BE2C (cell line): ENCODE data around the gene ZNF711.
A peak's percentile ranks its signal among the peaks of the same experiment; 100 is the strongest.
"Not testable (repeated sequence)": the region's sequence is repeated elsewhere in the genome, so short reads cannot be mapped to it uniquely, and the experiment has no call there.

ENCODE experiments used
- DNase-seq: peaks from one replicate; pipeline ENCODE4 v3.0.0-alpha.2; 2020
- H3K27me3 ChIP-seq: fragments of 250-450 bp; sonication (Bioruptor Pico); 2 replicates; pipeline ENCODE4 v1.5.1; 2020; ENCODE audit warnings: mild to moderate bottlenecking
- H3K36me3 ChIP-seq: fragments of 250-450 bp; sonication (Bioruptor Pico); 2 replicates; pipeline ENCODE4 v1.5.1; 2020; ENCODE audit warnings: mild to moderate bottlenecking
- H3K4me1 ChIP-seq: fragments of 250-450 bp; sonication (Bioruptor Pico); 2 replicates; pipeline ENCODE4 v1.5.1; 2020
- H3K4me3 ChIP-seq: 2 replicates; pipeline ENCODE4 v1.5.1; 2011; ENCODE audit warnings: low read depth, low read length
- H3K9me3 ChIP-seq: fragments of 250-450 bp; sonication (Bioruptor Pico); 2 replicates; pipeline ENCODE4 v1.5.1; 2020
- TF ChIP-seq, protein P1 (sequence below): IDR thresholded peaks from 2 replicates; pipeline ENCODE4 v1.5.1; 2012; ENCODE audit warnings: mild to moderate bottlenecking, low read depth, low read length

The ZNF711 gene

DNA sequence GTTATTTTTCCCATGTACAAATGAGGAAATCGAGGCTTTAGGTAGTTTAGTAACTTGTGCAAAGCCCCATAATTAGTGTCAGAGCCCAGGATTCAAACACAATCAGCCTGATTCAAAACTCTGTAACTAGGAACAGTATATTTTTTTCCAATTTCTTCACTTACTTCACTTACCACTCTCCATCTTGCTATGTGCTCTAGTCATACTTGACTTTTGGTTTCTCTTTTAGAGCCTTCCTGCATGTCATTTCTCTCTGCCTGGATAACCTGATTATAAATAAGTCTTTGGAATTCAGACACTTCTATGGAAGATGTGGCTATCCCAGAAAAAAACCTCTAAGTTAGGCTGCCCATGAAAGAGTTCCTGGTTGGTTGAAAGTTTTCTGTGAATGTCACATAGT is 22.4 kb upstream of the ZNF711 start:
- Histone ChIP-seq H3K9me3 (no peaks in the 10 kb centered on the region), H3K27me3 (no peaks in the 10 kb centered on the region), H3K36me3 (no peaks in the 10 kb centered on the region), H3K4me3 (no peak overlapping the region), H3K4me1 (no peaks in the 10 kb centered on the region)
- TF ChIP-seq, protein P1, sequence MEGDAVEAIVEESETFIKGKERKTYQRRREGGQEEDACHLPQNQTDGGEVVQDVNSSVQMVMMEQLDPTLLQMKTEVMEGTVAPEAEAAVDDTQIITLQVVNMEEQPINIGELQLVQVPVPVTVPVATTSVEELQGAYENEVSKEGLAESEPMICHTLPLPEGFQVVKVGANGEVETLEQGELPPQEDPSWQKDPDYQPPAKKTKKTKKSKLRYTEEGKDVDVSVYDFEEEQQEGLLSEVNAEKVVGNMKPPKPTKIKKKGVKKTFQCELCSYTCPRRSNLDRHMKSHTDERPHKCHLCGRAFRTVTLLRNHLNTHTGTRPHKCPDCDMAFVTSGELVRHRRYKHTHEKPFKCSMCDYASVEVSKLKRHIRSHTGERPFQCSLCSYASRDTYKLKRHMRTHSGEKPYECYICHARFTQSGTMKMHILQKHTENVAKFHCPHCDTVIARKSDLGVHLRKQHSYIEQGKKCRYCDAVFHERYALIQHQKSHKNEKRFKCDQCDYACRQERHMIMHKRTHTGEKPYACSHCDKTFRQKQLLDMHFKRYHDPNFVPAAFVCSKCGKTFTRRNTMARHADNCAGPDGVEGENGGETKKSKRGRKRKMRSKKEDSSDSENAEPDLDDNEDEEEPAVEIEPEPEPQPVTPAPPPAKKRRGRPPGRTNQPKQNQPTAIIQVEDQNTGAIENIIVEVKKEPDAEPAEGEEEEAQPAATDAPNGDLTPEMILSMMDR: no peak
- DNase-seq: no peak

DNA sequence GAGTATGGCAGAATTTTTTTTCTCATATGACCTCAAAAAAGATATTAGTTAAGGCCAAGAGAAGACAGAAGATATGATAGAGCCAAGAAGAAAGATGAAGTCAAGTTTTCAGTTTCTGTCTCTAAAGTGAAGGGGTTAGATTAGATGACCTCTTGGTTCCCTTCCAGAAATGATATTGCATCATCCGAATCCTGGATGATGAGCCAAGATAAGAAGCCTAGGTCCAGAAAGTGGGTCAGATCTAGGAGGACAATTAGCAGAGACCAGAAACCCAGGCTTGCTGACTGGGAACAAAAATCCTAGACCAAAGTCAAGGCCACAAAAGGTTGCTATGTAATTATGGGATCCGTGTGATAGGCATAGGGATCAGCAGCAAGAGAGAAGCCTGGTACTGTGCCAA is 20.4 kb upstream of the ZNF711 start:
- Histone ChIP-seq H3K9me3 (no peaks in the 10 kb centered on the region), H3K4me1 (no peaks in the 10 kb centered on the region), H3K27me3 (no peaks in the 10 kb centered on the region), H3K36me3 (no peaks in the 10 kb centered on the region), H3K4me3 (no peak overlapping the region)
- no peak for DNase-seq
- TF ChIP-seq, protein P1: no peak

DNA sequence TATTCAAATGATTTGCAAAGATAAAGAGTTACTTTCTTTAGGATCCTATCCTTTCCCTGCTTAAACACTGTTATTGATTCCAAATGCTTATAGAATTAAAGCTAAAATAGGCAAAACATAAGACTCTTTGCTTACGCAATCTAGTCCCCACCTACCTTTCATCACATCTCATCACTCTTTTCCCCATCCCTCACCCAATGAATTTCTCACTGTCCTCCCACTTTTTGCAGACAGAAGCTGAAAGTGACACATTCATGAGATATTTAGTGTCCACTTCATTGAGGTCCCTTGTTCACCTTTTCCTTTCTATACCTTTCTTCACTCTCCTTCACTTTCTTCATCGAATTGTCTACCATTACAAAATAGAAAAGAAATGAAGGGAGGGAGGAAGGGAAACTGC is 636 bp upstream of the ZNF711 start:
- DNase-seq: no peak
- peak overlapping the region; percentile 83 for H3K4me3 ChIP-seq

DNA sequence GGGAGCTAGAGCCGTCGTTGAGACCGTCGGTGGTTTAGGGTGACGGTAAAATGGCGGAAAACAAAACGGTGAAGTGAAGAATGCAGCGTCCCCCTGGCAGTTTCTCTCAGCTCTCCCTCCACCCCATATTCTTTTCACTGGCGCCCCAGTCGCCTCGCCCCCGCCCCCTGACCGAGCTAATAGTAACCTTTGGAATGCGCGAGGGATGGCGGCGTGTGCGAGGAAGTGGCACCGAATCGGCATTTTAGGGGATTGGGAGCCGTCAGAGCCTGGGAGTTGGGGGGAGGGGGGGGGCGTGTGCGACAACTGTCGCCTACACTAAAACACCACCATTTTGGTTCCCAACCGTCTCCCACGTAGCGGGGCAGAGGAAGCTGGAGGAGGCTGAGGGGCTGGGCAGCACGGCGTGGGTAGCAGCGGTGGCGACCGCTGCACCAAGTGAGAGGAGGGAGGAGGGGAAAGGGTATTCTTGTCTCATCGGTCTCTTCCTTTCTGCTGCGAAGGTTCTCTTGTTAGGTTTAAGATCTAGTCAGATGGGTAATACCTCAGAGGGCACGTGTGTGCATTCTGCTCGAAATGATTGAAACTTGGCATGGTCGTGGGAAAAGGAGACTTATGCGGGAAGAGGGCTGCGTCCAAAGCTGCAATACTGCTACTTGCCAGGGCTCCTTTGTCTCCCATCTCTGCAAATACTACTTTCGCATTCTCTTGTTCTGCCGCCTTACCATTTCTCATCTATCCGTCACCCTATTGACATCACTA is 840 bp downstream of the ZNF711 start:
- Histone ChIP-seq H3K36me3 (no peaks in the 10 kb centered on the region), H3K4me3 (peak overlapping the region; percentile 83), H3K4me1 (no peaks in the 10 kb centered on the region), H3K27me3 (no peaks in the 10 kb centered on the region), H3K9me3 (no peaks in the 10 kb centered on the region)
- DNase-seq: peak; percentile 29
- TF ChIP-seq, protein P1: no peak

More for the DNA sequence above, 636 bp upstream of the ZNF711 start:
- Histone ChIP-seq H3K9me3 (no peaks in the 10 kb centered on the region), H3K36me3 (no peaks in the 10 kb centered on the region), H3K4me1 (no peaks in the 10 kb centered on the region), H3K27me3 (no peaks in the 10 kb centered on the region)
- TF ChIP-seq, protein P1: no peak

DNA sequence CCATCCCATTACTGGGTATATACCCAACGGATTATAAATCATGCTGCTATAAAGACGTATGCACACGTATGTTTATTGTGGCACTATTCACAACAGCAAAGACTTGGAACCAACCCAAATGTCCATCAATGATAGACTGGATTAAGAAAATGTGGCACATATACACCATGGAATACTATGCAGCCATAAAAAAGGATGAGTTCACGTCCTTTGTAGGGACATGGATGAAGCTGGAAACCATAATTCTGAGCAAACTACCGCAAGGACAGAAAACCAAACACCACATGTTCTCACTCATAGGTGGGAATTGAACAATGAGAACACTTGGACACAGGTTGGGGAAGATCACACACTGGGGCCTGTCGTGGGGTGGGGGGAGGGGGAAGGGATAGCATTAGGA is 41.5 kb downstream of the ZNF711 start:
- H3K9me3 ChIP-seq, H3K36me3 ChIP-seq, H3K4me1 ChIP-seq, DNase-seq, H3K4me3 ChIP-seq, H3K27me3 ChIP-seq: not testable (repeated sequence)

DNA sequence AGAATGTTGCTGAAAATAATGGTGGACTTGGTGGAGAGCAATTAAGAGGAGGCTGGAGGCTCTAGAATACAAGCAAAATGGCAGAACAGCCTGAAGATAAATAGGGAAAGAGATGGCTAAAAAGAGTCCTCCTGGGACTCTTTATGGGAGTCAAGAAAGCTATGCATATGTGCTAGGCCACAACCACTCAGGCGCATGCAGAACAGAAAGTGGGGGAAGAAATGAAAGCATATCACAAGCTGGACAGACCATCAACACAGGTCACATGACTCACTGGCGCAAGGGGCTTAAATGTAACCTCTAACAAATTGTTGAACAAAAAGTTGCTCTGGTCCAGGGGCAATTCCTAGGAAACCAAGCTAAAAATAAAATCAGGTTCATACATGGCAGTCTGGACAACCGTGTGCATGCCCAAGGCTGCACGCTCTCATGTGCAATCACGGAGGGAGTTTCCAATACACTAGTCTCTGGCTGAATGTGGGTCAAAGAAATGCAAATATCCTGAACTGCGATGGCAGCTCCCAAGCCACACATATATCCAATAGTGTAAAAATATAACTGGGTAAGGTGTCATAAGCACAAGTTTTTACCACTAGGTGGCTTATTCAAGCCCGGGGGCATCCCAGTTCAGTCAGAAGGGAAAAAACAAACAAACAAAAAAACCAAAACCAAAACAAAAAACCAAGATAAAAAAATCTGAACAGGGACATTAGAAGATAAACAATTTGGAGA is 45.4 kb downstream of the ZNF711 start:
- Histone ChIP-seq H3K4me1 (no peaks in the 10 kb centered on the region), H3K36me3 (no peaks in the 10 kb centered on the region), H3K4me3 (no peak overlapping the region), H3K9me3 (no peaks in the 10 kb centered on the region), H3K27me3 (no peaks in the 10 kb centered on the region)
- TF ChIP-seq, protein P1: peak; percentile 28
- no peak for DNase-seq
